Globus pallidus (tissue), 1 donor: ENCODE measurements around the gene UBA1.
"Not testable (repeated sequence)": the region's sequence is repeated elsewhere in the genome, so short reads cannot be mapped to it uniquely, and the experiment has no call there.

Experiments
- DNase-seq: peaks from one replicate; pipeline ENCODE4 v3.0.0-alpha.2; 2015; ENCODE audit warnings: low spot score

UBA1 gene

DNA sequence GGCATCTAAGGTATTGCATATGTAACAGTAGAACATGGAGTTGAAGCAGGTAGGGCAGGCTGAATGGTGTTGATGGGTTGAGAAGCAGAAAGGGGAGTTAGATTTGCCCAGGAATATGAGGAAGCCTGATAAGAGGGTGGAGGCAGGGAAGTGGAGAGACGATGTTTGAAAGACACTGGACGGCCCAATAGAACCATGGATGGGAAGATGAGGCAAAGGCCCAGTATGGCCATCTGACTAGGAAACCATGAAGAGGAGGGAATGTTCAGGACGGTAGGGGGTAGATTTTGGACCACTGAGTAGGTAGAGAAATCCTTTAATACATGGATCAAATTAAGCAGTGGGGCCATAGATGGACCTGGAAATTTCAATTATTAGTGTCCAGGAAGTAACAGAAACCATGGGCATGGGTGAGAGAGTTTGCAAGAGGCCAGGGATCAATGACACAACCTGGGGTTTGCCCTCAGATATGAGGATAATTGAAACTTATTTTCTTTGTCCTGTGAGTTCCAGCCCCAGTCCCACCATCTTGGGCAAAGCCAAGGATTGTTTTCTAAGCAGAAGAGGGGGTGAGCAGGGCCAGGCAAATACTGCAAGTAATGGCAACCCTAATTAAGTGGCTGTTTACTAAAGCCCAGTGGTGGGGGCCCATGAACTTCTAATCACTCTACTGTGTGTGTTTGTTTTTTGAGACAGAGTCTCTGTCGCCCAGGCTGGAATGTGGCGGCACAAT, 36.7 kb downstream of the UBA1 start:
- no peak for DNase-seq

DNA sequence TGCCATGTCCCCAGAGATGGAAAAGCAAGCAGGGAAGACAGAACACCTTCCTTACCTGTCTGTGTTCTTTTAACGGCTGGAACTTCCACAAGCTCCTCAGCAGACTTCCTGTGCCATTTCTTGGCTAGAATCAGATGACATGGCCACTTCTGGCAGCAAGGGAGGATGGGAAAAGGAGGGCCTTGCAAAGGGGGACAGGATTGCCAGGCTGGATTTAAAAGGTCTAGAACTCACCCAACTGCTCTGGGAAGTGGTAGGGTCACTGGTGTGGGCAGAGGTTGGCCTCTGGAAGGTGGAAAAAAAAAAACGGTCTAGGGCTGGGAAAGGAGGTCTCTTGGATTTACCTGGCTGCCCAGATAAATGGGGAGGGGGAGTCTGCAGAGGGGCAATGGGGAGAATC, 37.5 kb downstream of the UBA1 start:
- DNase-seq: no peak

DNA sequence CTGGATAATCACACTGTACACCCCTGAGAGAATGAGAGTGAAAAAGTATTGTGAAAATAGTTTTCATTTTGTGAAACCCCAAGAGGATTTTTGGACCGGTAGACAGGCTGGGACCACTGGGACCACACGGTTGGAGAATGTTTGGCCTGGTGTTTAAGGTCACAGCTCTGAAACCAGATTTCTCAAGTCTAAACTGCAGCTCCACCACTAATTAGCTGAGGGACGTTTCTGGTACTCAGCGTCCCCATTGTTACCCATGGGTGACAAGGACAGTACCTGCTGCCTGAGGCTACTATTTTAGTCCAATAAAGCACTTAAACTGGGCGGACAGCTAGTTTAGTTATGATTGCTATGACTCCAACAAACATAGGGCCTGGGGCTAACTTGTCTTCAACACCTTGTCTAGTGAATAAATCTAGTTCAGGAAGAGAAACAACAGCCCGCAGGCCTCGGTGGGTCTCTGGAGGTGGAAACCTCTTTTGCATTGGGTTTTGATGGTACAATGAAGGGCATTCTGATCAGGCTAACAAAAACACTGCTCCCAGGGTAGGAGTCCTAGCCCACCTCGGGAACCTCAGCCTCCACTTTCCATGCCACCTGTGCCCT, 38.7 kb downstream of the UBA1 start:
- no peak for DNase-seq

DNA sequence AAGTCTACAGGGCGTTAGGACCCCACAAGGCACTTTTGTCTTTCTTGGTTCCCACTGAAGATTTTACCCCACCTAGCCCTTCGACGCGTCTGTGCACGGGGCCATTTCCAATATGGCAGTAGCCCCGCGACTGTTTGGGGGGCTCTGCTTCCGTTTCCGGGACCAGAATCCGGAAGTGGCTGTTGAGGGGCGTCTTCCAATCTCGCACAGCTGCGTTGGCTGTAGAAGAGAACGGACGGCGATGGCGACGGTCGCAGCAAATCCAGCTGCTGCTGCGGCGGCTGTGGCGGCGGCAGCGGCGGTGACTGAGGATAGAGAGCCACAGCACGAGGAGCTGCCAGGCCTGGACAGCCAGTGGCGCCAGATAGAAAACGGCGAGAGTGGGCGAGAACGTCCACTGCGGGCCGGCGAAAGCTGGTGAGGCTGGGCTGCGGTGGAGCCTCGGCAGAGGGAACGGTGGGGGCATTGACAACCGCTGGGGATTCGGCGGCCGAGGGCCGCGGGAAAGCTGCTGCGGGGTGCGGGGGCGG, 39.2 kb downstream of the UBA1 start, which contains the start of gene USP11:
Gene USP11 (plus strand): TSS at position 207 of the 530 bp plus-strand sequence. CDS start 35 bp downstream, at position 242.
- peak; percentile 50 for DNase-seq

DNA sequence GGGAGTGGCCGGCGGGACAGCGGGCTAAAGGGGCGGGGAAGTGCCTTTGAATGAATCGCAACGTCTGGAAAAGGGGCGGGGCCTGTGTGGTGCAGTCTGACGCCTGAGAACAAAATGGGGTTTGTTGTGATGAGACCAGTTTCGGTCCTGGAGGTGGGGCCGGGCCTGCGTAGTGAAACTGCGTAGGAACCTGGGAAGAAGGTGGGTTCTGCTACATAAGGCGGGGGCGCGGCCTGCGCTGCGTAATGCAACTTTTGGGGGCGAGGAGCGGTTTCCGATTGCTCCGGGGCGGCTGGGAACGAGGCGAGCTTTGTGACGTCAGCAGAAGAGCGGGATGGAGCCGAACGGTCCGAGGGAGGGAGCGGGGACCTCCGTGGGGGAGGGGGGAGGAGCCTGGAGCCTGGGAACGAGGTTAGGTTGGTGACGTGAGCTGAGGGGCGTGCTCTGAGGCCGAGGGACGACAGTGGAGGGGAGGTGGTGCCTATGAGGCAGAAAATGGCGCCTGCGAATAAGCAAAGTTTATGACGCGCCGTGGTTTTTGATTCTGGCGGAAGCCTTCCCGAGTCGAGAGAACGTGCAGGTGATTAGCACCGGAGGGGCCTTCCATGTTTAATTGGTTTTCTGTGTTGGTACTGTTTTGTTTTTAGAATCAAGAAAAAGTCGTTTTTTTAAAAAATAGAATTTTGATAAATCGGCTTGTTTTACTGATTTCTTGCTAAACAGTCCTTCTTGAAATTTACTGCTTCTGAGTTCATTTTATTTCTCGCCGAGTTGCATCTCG, 39.9 kb downstream of the UBA1 start:
- peak; percentile 92 for DNase-seq

DNA sequence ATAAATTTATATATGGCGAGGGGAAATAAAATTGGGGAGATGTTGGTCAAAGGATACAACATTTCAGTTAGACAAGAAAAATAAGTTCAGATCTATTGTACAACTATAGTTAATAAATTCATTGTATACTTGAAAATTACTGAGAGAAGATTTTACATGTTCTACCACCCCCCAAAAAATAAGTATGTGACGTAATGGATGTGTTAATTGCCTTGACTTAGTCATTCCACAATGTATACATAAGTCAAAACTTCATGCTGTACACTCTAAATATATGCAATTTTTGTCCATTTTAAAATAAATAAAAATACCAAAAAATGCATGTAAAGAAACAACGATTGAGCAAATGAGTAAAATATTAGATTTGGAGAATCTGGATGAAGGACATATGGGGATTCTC, 41.0 kb downstream of the UBA1 start:
- no peak for DNase-seq

DNA sequence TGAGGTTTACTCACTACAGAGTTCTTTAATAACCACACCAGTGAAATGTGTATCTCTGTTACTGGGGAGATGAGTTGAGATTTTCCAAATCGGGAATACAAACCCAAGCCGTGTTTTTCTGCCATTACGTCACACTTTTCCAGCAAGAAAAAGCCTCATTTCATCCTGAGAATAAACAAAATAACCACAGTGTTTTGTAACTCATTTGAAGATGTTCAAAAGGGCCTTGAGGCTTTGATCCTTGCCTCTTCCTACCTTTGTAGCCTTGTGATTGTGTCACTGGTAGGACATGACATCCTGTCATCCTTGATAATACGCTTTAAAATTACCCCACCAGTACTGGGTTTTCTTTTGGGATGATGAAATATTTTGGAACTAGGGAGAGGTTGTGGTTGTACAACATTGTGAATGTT, 42.1 kb downstream of the UBA1 start:
- no peak for DNase-seq

DNA sequence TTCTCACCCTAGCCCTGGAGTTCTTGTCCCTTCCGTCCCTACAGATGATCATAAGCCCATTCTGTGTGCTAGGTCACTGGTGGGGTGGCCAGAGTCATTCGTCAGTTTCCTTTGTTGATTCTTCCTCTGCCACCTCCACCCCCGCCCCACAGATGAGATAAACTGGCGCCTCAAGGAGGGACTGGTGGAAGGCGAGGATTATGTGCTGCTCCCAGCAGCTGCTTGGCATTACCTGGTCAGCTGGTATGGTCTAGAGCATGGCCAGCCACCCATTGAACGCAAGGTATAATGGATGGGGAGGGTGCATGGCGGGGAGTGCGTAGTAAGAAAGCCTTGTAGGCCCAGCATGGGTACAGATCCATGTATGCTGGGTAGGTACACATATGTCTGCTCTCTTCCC, 45.6 kb downstream of the UBA1 start:
- DNase-seq: no peak

DNA sequence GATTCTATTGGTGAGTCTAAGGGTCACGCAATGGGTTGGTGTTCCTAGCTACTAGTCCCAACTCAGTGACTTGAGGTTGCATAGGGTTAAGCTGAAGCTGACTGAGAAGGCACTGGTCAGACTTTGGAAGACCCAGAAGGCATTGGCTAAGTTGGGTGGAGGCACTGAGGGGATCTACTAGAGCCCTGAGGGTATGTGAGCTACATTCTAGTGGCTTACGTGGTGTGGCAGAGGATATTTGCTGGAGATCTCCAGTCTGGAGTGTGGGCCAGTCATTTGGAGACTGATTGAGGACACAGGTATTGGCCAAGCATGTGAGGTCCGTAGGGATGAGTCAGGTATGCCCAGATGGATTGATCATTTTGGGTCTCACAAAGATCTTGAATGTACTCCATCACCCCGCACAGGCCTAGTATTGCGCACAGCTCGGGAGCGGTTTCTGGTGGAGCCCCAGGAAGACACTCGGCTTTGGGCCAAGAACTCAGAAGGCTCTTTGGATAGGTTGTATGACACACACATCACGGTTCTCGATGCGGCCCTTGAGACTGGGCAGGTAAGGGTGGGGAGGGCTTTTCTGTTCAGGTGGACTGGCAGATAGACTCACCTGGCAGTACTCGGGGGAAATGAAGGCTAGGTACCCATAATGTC, 46.4 kb downstream of the UBA1 start:
- DNase-seq: no peak

DNA sequence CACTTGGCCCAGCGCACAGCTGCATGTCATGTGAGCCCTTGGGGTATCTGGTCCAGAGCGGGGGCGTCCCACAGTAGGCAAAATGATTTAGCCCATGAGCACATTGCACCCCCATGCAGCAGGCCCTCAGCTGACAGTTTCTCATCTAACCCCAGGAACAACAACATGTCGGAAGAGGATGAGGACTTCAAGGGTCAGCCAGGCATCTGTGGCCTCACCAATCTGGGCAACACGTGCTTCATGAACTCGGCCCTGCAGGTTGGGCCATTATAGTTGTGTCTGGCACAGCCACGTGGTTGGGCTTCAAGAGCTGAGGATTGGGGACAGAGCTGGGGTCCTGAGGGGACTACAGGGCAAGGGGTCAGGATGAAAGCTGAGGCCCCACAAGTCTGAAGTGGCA, 47.0 kb downstream of the UBA1 start:
- no peak for DNase-seq

DNA sequence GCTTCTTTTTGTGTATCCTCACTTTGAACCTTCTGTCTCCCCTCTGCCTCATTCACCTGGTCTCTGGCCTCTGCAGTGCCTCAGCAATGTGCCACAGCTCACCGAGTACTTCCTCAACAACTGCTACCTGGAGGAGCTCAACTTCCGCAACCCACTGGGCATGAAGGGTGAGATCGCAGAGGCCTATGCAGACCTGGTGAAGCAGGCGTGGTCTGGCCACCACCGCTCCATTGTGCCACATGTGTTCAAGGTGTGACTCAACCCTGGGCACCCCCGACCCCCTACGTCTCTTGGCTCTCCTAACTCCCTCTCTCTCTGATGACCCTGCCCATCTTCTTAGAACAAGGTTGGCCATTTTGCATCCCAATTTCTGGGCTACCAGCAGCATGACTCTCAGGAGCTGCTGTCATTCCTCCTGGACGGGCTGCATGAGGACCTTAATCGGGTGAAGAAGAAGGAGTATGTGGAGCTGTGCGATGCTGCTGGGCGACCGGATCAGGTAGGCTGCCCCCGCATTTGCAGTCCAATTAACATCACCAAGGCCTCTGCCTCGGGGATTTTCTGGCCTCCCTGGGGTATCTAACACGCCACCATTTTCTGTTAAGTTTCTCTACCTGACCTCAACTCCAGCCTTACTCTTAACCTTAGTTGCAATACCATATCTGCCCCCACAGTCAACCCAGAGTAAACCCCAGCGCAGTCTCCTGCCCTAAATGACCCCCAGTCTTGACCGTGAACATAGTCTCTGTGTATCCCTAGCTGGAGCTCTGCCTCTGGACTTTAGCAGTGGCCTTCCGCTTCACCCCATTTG, 47.8 kb downstream of the UBA1 start:
- no peak for DNase-seq

DNA sequence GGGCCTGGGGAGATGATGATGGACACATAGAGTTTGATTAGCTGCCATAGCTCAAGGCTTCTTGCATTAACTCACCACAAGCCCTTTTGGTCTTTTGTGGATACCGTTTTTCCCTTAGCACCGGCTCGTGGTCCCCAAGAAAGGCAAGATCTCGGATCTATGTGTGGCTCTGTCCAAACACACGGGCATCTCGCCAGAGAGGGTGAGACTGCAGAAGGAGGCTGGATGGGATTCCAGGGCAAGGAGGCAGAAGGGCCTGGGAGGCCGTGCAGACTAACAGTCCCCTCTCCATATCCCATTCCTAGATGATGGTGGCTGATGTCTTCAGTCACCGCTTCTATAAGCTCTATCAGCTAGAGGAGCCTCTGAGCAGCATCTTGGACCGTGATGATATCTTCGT, 48.7 kb downstream of the UBA1 start:
- DNase-seq: no peak

DNA sequence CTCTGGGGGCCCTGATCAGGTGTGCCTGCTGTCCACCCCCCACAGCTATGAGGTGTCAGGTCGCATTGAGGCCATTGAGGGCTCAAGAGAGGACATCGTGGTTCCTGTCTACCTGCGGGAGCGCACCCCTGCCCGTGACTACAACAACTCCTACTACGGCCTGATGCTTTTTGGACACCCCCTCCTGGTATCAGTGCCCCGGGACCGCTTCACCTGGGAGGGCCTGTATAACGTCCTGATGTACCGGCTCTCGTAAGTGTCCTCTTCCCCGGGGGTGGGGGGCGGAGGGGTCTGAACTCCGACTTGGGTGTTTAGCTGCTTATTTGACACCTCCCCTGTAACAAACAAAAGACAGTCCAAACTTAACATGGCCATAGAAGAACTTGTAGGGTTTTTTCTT, 49.7 kb downstream of the UBA1 start:
- no peak for DNase-seq

DNA sequence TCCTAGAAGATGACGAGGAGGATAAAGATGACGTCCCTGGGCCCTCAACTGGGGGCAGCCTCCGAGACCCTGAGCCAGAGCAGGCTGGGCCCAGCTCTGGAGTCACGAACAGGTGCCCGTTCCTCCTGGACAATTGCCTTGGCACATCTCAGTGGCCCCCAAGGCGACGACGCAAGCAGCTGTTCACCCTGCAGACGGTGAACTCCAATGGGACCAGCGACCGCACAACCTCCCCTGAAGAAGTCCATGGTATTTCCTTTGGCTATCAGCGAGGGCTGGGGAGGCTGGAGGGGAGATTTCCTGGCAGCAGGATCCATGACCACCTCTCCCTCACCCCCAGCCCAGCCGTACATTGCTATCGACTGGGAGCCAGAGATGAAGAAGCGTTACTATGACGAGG, 51.0 kb downstream of the UBA1 start:
- DNase-seq: no peak

DNA sequence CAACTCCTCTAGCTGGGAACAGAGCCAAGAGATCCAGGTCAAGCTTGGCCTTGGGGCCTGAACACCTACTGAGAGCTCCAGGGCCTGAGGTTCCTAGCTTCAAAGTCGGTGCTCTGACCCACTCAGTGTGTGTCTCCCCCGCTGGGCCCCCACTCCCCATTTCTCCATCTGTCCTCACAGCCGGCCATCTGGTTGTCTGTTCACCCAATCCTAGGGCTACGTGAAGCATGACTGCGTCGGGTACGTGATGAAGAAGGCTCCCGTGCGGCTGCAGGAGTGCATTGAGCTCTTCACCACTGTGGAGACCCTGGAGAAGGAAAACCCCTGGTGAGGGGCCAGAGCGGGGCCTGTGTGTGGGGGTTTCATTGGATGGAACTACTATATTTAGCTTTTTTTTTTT, 51.5 kb downstream of the UBA1 start:
- DNase-seq: no peak

DNA sequence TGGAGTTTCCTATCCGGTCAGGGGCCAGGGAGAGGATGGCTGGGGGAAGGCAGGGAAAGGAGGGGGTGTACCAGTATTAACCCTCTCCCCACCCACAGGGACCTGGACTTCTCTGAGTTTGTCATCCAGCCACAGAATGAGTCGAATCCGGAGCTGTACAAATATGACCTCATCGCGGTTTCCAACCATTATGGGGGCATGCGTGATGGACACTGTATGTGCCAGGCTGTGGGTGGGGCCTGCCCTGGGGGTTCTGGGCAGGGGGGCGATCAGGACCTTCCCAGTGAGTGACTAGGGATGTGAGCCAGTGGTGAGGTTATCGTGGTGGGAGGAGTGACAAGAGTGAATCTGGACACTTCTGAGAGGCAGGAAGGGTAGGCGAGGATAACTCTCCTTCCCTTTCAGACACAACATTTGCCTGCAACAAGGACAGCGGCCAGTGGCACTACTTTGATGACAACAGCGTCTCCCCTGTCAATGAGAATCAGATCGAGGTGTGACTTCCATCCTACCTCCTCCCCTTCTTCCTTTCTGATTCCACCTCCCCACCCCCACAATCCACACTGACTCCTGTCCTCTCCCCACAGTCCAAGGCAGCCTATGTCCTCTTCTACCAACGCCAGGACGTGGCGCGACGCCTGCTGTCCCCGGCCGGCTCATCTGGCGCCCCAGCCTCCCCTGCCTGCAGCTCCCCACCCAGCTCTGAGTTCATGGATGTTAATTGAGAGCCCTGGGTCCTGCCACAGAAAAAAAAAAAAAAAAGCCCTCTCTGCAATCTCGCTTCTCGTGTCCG, 53.8 kb downstream of the UBA1 start:
- DNase-seq: no peak

DNA sequence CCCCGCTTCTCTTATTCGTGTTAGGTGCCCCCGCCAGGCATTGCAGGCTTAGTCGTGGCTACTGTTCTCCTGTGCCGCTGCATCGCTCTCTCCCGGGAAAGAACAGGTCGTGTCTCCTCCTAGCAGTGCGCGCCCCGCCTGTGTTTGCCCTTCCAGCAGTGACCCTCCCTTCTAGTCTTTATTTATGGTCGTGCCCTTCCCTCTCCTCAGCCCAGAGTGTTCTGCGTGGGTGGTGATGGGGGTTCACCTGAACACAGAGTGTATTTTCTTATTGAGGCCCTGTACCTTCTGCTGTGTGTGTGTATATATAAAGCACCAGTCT, 54.3 kb downstream of the UBA1 start:
- no peak for DNase-seq

DNA sequence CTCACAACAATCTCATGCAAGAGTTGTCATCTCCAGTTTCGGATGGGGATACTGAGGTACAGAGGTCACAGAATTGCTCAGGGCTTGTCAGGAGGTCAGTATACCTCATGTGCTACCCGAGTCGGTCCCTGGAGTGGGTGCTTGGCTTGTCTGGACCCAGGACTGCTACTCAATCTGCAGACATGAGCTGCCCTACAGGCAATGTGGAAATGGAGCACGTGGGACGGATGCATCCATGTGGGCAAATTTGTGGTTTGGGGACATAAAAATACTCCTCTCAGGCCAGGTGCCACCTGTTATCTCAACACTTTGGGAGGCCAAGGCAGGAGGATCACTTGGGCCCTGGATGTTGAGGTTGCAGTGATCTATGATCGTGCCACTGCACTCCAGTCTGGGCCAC, 54.9 kb downstream of the UBA1 start:
- no peak for DNase-seq

DNA sequence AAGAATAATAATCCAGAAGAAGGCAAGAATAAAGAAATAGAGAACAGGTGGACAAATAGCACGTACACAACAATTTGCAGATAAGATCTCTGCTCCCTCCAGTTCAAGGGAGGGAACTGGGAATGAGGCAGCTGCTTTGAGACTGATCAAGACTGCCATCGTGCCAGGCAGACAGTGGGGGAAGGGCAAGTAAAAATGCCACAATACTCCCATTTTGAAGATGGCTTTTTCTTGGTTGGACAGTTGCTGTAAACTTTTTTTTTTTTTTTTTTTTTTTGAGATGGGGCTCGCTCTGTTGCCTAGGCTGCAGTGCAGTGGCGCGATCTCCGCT, 56.4 kb downstream of the UBA1 start:
- DNase-seq: no peak

DNA sequence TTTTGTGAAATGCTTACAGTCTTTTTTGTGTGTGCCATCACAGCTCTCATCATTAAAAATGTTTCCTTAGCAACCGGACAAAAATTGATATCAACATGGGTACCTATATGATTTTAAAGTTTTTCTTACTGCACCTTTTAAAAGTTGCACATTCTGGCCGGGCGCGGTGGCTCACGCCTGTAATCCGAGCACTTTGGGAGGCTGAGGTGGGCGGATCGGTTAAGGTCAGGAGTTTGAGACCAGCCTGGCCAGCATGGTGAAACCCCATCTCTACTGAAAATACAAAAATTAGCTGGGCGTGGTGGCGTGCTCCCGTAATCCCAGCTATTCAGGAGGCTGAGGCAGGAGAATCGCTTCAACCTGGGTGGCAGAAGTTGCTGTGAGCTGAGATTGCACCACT, 64.0 kb downstream of the UBA1 start:
- not testable (repeated sequence) for DNase-seq
